A673 (cell line): ENCODE results near the gene PGK2. TPM values are rescaled to one million over a fixed set of nuclear protein-coding genes. Genes with fewer than 3 reads are reported as not detected.

Source experiments
- BruUV-seq: library from RNA; stranded (reverse); fragments of 400-500 nt; replicated peaks from 2 replicates; lab custom pipeline; 2021; lab: Mats Ljungman, UMichigan
- CTCF ChIA-PET: fragments of 300-600 bp; sonication (Branson Sonifier 250); formaldehyde crosslinking; loops from one replicate; lab custom pipeline; 2022; ENCODE audit warnings: antibody characterized with exemption; lab: Charles Lee
- POLR2A ChIA-PET: fragments of 300-600 bp; sonication (Branson Sonifier 250); formaldehyde crosslinking; loops from one replicate; lab custom pipeline; 2022; ENCODE audit warnings: antibody characterized with exemption; ENCODE audit not compliant: low non-redundant PET; lab: Charles Lee
- DNase-seq: peaks from one replicate; pipeline ENCODE4 v3.0.0-alpha.2; 2015; ENCODE audit warnings: low spot score
- H3K27ac ChIP-seq: fragments of 200-600 bp; sonication (generic); 2 replicates; pipeline ENCODE4 v1.5.1; 2016; ENCODE audit warnings: mixed run types, low read depth, mild to moderate bottlenecking, mixed read lengths, antibody characterized with exemption, low read length; ENCODE audit not compliant: poor library complexity, severe bottlenecking
- H3K27me3 ChIP-seq: fragments of 200-600 bp; sonication (generic); replicated peaks from 2 replicates; pipeline ENCODE4 v1.6.1; 2017; ENCODE audit warnings: mixed run types, low read depth, mild to moderate bottlenecking, mixed read lengths, antibody characterized with exemption, low read length; ENCODE audit not compliant: insufficient read depth, poor library complexity
- H3K36me3 ChIP-seq: fragments of 200-600 bp; sonication (generic); 2 replicates; pipeline ENCODE4 v1.6.1; 2016; ENCODE audit warnings: mixed run types, mild to moderate bottlenecking, mixed read lengths, antibody characterized with exemption, low read length; ENCODE audit not compliant: insufficient read depth, poor library complexity, severe bottlenecking
- H3K4me1 ChIP-seq: fragments of 200-600 bp; sonication (generic); 2 replicates; pipeline ENCODE4 v1.6.1; 2017; ENCODE audit warnings: mixed run types, mild to moderate bottlenecking, mixed read lengths, antibody characterized with exemption, low read length; ENCODE audit not compliant: insufficient read depth, poor library complexity, severe bottlenecking
- H3K4me3 ChIP-seq: fragments of 200-600 bp; sonication (generic); 2 replicates; pipeline ENCODE4 v1.5.1; 2016; ENCODE audit warnings: low read depth, mixed run types, mild to moderate bottlenecking, mixed read lengths, low read length; ENCODE audit not compliant: poor library complexity, severe bottlenecking
- H3K9me3 ChIP-seq: fragments of 200-600 bp; sonication (generic); 2 replicates; pipeline ENCODE4 v1.6.1; 2016; ENCODE audit warnings: mixed run types, low read depth, mild to moderate bottlenecking, mixed read lengths, antibody characterized with exemption, low read length; ENCODE audit not compliant: poor library complexity, severe bottlenecking
- EZH2 ChIP-seq: fragments of 200-600 bp; sonication (generic); IDR thresholded peaks from 2 replicates; pipeline ENCODE4 v1.6.1; 2017; ENCODE audit warnings: borderline replicate concordance, low read depth, mild to moderate bottlenecking, mixed read lengths, antibody characterized with exemption, low read length; ENCODE audit not compliant: poor library complexity, severe bottlenecking
- intact Hi-C: fragments of 100-400 bp; cut with micrococcal nuclease; formaldehyde crosslinking; loops from one replicate; pipeline ENCODE4 v1.10.0; 2022; ENCODE audit not compliant: unreplicated experiment
- total RNA-seq: library from RNA; stranded (reverse); gene quantifications from 2 replicates; pipeline ENCODE4 v1.2.3, GENCODE V29; 2021
- TF ChIP-seq, protein P1 (sequence below): fragments of 300-800, 200-600 bp; sonication (generic); conservative IDR thresholded peaks from 2 replicates; pipeline ENCODE4 v1.5.1; 2017; ENCODE audit warnings: low read depth, mild to moderate bottlenecking, antibody characterized with exemption, low read length, moderate library complexity, mixed read lengths

The PGK2 gene
- total RNA-seq, 1 experiment from 2014 or later, result not detected

GRCh38 chr6:49806145-49806544, 19.1 kb upstream of the PGK2 start:
- Histone ChIP-seq H3K4me3 (no peak overlapping the region), H3K9me3 (no peaks in the 10 kb centered on the region), H3K27ac (no peak overlapping the region), H3K4me1 (no peaks in the 10 kb centered on the region), H3K27me3 (no peaks in the 10 kb centered on the region), H3K36me3 (no peaks in the 10 kb centered on the region)
- no TSS peak for BruUV-seq
- ChIA-PET POLR2A (no interaction called here), CTCF (no interaction called here)
- no peak for DNase-seq
- intact Hi-C loops, result no loop called here
- no peak for TF ChIP-seq EZH2
- TF ChIP-seq, protein P1, sequence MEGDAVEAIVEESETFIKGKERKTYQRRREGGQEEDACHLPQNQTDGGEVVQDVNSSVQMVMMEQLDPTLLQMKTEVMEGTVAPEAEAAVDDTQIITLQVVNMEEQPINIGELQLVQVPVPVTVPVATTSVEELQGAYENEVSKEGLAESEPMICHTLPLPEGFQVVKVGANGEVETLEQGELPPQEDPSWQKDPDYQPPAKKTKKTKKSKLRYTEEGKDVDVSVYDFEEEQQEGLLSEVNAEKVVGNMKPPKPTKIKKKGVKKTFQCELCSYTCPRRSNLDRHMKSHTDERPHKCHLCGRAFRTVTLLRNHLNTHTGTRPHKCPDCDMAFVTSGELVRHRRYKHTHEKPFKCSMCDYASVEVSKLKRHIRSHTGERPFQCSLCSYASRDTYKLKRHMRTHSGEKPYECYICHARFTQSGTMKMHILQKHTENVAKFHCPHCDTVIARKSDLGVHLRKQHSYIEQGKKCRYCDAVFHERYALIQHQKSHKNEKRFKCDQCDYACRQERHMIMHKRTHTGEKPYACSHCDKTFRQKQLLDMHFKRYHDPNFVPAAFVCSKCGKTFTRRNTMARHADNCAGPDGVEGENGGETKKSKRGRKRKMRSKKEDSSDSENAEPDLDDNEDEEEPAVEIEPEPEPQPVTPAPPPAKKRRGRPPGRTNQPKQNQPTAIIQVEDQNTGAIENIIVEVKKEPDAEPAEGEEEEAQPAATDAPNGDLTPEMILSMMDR, result no peak

- Histone ChIP-seq H3K36me3 (no peaks in the 10 kb centered on the region), H3K9me3 (no peaks in the 10 kb centered on the region), H3K4me1 (no peaks in the 10 kb centered on the region), H3K27ac (no peak overlapping the region), H3K27me3 (no peaks in the 10 kb centered on the region), H3K4me3 (no peak overlapping the region)
- TF ChIP-seq, protein P1, result no peak
- TF ChIP-seq EZH2, result no peak
- BruUV-seq, result no TSS peak
- intact Hi-C loops, result no loop called here
- no peak for DNase-seq
- CTCF ChIA-PET, result no interaction called here
- POLR2A ChIA-PET, result no interaction called here
These were observed 18.2 kb upstream of the PGK2 start for GRCh38 chr6:49805246-49805645.

GRCh38 chr6:49801525-49801924, 14.4 kb upstream of the PGK2 start:
- no peak overlapping the region for H3K4me3 ChIP-seq
- intact Hi-C loops, result no loop called here
- no peaks in the 10 kb centered on the region for H3K27me3 ChIP-seq
- H3K27ac ChIP-seq, result no peak overlapping the region
- BruUV-seq, result no TSS peak
- ChIA-PET CTCF (no interaction called here), POLR2A (no interaction called here)
- H3K36me3 ChIP-seq, result no peaks in the 10 kb centered on the region
- H3K4me1 ChIP-seq, result no peaks in the 10 kb centered on the region
- no peaks in the 10 kb centered on the region for H3K9me3 ChIP-seq
- no peak for TF ChIP-seq EZH2
- TF ChIP-seq, protein P1, result no peak
- no peak for DNase-seq
